Left ventricle myocardium inferior (tissue), 1 donor: ENCODE data around the gene SEMA6B. TPM values are rescaled to one million over a fixed set of nuclear protein-coding genes. Genes with fewer than 3 reads are reported as not detected.
A peak's percentile ranks its signal among the peaks of the same experiment; 100 is the strongest.

Experiments used
- DNase-seq: peaks from one replicate; pipeline ENCODE4 v3.0.0-alpha.2; 2020
- H3K27ac ChIP-seq: fragments of 200-600 bp; replicated peaks from 2 replicates; pipeline ENCODE4 v1.8.0; 2021
- H3K27me3 ChIP-seq: fragments of 200-600 bp; 2 replicates; pipeline ENCODE4 v1.8.0; 2021; ENCODE audit warnings: low read depth
- H3K36me3 ChIP-seq: fragments of 200-600 bp; 2 replicates; pipeline ENCODE4 v1.8.0; 2021
- H3K4me1 ChIP-seq: fragments of 200-600 bp; 2 replicates; pipeline ENCODE4 v1.8.0; 2021
- H3K4me3 ChIP-seq: fragments of 200-600 bp; 2 replicates; pipeline ENCODE4 v1.8.0; 2021; ENCODE audit warnings: mild to moderate bottlenecking, moderate library complexity
- H3K9me3 ChIP-seq: fragments of 200-600 bp; replicated peaks from 2 replicates; pipeline ENCODE4 v1.8.0; 2021
- intact Hi-C: fragments of 100-400 bp; cut with micrococcal nuclease; formaldehyde crosslinking; loops from one replicate; pipeline ENCODE4 v1.11.0; 2022
- long read RNA-seq: library from polyadenylated mRNA; unstranded; transcript quantifications from one replicate; pipeline ENCODE4 v2.0.0, GENCODE V29; 2021
- total RNA-seq: library from RNA; stranded (reverse); fragmentation: NEBNext Ultra II Directional; extraction: Animal tissue kit (Norgen Biotek cat#: 25700); gene quantifications from one replicate; pipeline ENCODE4 v1.2.1, GENCODE V29; 2021
- TF ChIP-seq, protein P1 (sequence below): fragments of 200-600 bp; IDR thresholded peaks from 2 replicates; pipeline ENCODE4 v1.8.0; 2021; ENCODE audit warnings: antibody characterized with exemption, mild to moderate bottlenecking, borderline replicate concordance
- donor health status: DM: no; HTN: yes; CAD: no; lungs with severe emphysema.

SEMA6B gene, protein sequence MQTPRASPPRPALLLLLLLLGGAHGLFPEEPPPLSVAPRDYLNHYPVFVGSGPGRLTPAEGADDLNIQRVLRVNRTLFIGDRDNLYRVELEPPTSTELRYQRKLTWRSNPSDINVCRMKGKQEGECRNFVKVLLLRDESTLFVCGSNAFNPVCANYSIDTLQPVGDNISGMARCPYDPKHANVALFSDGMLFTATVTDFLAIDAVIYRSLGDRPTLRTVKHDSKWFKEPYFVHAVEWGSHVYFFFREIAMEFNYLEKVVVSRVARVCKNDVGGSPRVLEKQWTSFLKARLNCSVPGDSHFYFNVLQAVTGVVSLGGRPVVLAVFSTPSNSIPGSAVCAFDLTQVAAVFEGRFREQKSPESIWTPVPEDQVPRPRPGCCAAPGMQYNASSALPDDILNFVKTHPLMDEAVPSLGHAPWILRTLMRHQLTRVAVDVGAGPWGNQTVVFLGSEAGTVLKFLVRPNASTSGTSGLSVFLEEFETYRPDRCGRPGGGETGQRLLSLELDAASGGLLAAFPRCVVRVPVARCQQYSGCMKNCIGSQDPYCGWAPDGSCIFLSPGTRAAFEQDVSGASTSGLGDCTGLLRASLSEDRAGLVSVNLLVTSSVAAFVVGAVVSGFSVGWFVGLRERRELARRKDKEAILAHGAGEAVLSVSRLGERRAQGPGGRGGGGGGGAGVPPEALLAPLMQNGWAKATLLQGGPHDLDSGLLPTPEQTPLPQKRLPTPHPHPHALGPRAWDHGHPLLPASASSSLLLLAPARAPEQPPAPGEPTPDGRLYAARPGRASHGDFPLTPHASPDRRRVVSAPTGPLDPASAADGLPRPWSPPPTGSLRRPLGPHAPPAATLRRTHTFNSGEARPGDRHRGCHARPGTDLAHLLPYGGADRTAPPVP
- 7.2 TPM for total RNA-seq
- long read RNA-seq, partial matches to known transcripts = 1 of 4 reads
- long read RNA-seq, other reads (novel, unspliced or antisense) = 2 of 4 reads

DNA sequence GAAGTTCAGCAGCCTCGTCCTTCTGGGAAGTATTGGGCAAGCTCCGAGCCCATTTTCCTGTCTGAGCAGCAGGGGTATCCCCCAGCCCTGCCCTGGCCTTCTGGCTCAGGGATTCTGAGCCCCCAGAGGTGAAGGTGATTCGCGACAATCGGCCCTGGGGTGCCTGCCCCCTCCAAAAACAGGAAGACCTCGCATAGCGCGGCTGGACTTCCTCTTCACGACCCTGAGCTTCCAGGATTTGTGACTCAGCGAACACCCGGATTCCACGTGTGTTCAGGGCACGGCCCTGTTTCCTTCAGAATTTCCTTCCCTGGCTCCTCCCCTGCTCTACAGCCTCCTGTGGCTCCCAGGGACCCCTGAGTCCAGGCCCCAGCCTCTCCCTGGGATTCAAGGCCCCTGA, at the start of gene SEMA6B:
TSS of gene SEMA6B (minus strand) at position 116 of the 400 bp plus-strand sequence. CDS start 1,227 bp downstream, outside the sequence.
- peak; percentile 55 for DNase-seq
- peak within 1 kb of the TSS; percentile 66 for H3K4me3 ChIP-seq
- peaks cover 9% of the 10 kb centered on the region for H3K36me3 ChIP-seq
- peaks cover 28% of the 10 kb centered on the region for H3K4me1 ChIP-seq
- H3K27ac ChIP-seq = peak within 1 kb of the TSS; percentile 84
- TF ChIP-seq, protein P1, sequence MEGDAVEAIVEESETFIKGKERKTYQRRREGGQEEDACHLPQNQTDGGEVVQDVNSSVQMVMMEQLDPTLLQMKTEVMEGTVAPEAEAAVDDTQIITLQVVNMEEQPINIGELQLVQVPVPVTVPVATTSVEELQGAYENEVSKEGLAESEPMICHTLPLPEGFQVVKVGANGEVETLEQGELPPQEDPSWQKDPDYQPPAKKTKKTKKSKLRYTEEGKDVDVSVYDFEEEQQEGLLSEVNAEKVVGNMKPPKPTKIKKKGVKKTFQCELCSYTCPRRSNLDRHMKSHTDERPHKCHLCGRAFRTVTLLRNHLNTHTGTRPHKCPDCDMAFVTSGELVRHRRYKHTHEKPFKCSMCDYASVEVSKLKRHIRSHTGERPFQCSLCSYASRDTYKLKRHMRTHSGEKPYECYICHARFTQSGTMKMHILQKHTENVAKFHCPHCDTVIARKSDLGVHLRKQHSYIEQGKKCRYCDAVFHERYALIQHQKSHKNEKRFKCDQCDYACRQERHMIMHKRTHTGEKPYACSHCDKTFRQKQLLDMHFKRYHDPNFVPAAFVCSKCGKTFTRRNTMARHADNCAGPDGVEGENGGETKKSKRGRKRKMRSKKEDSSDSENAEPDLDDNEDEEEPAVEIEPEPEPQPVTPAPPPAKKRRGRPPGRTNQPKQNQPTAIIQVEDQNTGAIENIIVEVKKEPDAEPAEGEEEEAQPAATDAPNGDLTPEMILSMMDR = no peak
- H3K9me3 ChIP-seq = no peaks in the 10 kb centered on the region
- peaks cover 4% of the 10 kb centered on the region for H3K27me3 ChIP-seq
- intact Hi-C loops = no loop called here

DNA sequence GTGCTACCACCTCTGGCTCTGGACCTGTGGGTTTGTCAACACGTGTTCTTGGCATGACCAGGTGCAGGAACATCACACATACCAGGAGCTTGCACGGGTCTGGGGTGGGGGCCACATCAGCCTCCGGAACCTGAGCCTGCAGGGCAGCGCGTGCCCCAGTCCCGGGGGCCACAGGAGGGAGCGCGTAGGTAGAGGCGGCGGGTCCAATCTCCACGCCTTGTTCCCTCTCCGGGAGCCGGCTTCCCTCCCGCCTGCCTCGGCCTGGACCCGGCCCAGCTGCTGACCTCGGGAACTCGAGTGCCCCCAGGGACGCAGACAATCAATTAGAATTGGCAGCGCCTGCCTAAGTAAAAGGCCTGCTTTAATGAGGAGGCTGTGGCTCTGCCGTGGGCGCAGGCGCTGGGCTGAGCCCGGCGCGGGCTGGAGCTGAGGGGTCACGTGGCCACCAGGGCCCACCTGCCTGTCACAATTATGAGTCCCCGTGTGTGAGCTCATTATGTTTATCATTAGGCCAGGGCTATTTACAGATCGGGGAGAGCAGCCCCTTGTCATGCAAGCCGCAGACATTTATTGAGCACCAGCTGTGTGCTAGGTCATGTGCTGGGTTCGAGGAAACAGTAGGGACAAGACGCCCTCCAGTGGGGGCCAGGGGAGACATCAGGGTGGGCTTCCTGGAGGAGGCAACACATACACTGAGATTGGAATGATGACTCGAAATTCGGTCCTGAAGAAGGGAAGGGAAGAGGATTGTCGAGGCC, 47.6 kb upstream of the SEMA6B start:
- Histone ChIP-seq H3K4me1 (peaks cover 23% of the 10 kb centered on the region), H3K36me3 (no peaks in the 10 kb centered on the region), H3K9me3 (no peaks in the 10 kb centered on the region), H3K27ac (no peak overlapping the region), H3K27me3 (peaks cover 5% of the 10 kb centered on the region), H3K4me3 (peak overlapping the region; percentile 46)
- intact Hi-C loops = no loop called here
- DNase-seq = peak; percentile 67
- TF ChIP-seq, protein P1 = no peak

DNA sequence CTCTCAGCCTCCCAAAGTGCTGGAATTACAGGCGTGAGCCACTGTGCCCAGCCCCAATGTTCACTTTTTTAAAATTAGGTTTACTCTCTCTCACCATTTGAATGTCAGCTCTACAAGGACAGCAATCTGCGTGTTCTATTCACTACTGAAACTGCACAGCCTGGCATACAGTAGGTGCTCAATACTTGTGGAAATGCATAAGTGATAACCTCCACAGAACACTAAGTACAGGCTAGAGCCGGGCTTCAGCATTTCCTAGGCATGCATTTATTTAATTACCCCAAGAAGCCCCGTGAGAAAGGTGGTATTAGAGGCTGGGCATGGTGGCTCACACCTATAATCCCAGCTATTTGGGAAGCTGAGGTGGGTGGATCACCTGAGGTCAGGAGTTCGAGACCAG, 46.7 kb upstream of the SEMA6B start:
- H3K9me3 ChIP-seq = no peaks in the 10 kb centered on the region
- no peaks in the 10 kb centered on the region for H3K36me3 ChIP-seq
- no peak for DNase-seq

DNA sequence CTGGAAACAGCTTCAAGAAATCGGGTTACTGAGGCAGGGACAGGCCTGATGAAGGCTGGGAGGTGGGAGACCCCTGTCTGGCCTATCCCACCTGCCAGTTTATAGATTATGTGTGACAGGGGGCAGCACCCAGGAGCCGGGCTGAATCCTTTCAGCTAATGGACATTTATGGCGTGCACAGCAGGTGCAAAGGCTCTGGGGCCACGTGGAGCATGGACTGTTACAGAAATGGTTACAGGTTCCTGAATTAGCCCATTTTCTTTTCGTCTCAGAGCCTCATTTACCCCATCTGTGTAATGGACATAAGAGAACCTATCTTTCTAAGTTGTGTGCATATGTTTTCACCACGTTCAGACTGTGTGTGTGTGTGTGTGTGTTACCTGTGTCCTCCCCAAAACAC, 45.4 kb upstream of the SEMA6B start:
- DNase-seq = no peak
- intact Hi-C loops = no loop called here
- Histone ChIP-seq H3K9me3 (no peaks in the 10 kb centered on the region), H3K27me3 (peaks cover 27% of the 10 kb centered on the region), H3K4me3 (no peak overlapping the region), H3K27ac (no peak overlapping the region), H3K36me3 (no peaks in the 10 kb centered on the region), H3K4me1 (peaks cover 16% of the 10 kb centered on the region)
- TF ChIP-seq, protein P1 = no peak

More for the DNA sequence above, 46.7 kb upstream of the SEMA6B start:
- Histone ChIP-seq H3K27me3 (peaks cover 14% of the 10 kb centered on the region), H3K4me3 (no peak overlapping the region), H3K27ac (no peak overlapping the region), H3K4me1 (peaks cover 23% of the 10 kb centered on the region)
- intact Hi-C loops = no loop called here
- TF ChIP-seq, protein P1 = no peak

DNA sequence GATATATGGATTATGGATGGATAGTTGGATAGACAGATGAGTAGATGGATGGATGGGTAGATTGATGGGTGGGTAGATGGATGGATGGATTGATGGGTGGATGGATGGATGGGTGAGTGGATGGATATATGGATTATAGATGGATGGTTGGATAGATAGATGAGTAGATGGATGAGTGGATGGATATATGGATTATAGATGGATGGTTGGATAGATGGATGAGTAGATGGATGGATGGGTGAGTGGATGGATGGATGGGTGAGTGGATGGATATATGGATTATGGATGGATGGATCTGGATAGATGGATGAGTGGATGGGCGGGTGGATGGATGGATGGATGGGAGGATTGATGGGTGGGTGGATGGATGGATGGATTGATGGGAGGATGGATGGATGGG, 43.4 kb upstream of the SEMA6B start:
- Histone ChIP-seq H3K9me3 (no peaks in the 10 kb centered on the region), H3K4me1 (peaks cover 15% of the 10 kb centered on the region), H3K27ac (no peak overlapping the region), H3K36me3 (no peaks in the 10 kb centered on the region), H3K27me3 (peaks cover 46% of the 10 kb centered on the region), H3K4me3 (no peak overlapping the region)
- no peak for DNase-seq
- intact Hi-C loops = no loop called here
- TF ChIP-seq, protein P1 = no peak
